Fibroblast of mammary gland (primary cell): ENCODE results near the gene USP25.

ENCODE experiments used
- DNase-seq: peaks from one replicate; pipeline ENCODE4 v3.0.0-alpha.2; 2010; ENCODE audit warnings: low read depth
- H3K4me3 ChIP-seq: 2 replicates; pipeline ENCODE4 v1.5.1; 2011; ENCODE audit warnings: low read depth, mild to moderate bottlenecking, low read length, moderate library complexity; ENCODE audit not compliant: control insufficient read depth
- TF ChIP-seq, protein P1 (sequence below): conservative IDR thresholded peaks from 2 replicates; pipeline ENCODE4 v1.5.1; 2011; ENCODE audit warnings: low read depth, low read length, inconsistent platforms; ENCODE audit not compliant: control insufficient read depth, insufficient read depth

The USP25 gene

DNA sequence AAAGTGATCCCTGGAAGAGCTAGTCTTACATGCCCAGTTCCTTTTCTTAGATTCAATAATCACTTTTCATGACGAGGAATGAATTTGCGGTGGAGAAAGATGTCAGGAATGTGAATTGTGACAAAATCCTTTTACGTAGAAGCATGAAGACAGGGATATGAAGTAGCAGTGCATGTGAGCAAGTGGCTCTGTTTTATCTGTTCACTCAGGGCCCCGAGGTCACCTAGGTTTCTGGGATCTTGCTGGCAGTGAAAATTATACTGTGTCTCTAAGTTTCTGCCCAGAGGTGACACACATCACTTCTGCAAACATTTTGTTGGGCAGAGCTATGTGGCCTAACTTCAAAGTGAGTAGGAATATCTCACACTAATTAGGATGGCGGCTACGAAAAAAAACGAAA is 79.3 kb downstream of the USP25 start:
- TF ChIP-seq, protein P1, sequence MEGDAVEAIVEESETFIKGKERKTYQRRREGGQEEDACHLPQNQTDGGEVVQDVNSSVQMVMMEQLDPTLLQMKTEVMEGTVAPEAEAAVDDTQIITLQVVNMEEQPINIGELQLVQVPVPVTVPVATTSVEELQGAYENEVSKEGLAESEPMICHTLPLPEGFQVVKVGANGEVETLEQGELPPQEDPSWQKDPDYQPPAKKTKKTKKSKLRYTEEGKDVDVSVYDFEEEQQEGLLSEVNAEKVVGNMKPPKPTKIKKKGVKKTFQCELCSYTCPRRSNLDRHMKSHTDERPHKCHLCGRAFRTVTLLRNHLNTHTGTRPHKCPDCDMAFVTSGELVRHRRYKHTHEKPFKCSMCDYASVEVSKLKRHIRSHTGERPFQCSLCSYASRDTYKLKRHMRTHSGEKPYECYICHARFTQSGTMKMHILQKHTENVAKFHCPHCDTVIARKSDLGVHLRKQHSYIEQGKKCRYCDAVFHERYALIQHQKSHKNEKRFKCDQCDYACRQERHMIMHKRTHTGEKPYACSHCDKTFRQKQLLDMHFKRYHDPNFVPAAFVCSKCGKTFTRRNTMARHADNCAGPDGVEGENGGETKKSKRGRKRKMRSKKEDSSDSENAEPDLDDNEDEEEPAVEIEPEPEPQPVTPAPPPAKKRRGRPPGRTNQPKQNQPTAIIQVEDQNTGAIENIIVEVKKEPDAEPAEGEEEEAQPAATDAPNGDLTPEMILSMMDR: no peak
- H3K4me3 ChIP-seq: no peak overlapping the region
- DNase-seq: no peak

DNA sequence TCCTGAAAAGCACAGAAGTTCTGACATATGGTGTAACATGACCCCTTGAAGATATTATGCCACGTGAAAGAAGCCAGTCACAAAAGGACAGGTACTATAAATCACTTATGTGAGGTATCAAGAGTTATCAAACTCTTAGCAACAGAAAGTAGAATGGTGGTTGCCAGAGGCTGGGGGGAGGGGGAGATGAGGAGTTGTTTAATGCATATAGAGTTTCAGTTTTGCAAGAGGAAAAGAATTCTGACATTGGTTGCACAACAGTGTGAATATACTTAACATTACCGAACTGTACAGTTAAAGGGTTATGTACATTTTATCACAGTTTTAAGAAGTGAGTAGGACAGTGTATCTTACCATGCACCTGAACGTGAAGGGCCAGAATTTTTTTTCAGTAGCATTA is 80.0 kb downstream of the USP25 start:
- peak; percentile 35 for DNase-seq
- H3K4me3 ChIP-seq: no peak overlapping the region
- TF ChIP-seq, protein P1: no peak

DNA sequence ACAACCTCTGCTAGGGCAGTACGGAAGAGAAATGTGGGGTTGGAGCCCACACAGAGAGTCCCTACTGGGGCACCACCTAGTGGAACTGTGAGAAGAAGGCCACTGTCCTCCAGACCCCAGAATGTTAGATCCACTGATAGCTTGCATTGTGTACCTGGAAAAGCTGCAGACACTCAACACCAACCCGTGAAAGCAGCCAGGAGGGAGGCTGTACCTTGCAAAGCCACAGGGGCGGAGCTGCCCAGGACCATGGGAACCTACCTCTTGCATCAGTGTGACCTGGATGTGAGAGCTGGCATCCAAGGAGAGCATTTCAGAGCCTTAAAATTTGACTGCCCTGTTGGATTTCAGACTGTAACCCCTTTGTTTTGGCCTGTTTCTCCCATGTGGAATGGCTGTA is 85.5 kb downstream of the USP25 start:
- no peak overlapping the region for H3K4me3 ChIP-seq
- TF ChIP-seq, protein P1: no peak
- DNase-seq: no peak

DNA sequence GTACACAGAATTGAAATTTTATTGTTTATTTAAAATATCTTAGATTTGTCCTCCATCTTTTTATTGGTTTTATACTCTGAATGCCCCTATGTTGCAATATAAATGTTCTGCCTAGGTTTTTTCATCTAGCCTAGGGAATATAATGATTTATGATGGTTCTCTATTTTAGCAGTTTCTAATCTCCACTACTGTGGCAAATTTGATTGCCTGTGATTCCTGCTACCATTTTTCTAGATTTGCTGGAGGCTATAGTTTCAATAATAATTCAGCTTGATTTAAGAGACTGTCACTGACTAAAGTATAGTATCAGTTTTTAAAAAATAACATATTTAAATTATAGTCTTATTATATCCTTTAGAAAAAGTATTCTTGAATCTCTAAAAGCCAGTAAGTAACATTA is 90.5 kb downstream of the USP25 start:
- H3K4me3 ChIP-seq: no peak overlapping the region
- no peak for DNase-seq
- TF ChIP-seq, protein P1: no peak

DNA sequence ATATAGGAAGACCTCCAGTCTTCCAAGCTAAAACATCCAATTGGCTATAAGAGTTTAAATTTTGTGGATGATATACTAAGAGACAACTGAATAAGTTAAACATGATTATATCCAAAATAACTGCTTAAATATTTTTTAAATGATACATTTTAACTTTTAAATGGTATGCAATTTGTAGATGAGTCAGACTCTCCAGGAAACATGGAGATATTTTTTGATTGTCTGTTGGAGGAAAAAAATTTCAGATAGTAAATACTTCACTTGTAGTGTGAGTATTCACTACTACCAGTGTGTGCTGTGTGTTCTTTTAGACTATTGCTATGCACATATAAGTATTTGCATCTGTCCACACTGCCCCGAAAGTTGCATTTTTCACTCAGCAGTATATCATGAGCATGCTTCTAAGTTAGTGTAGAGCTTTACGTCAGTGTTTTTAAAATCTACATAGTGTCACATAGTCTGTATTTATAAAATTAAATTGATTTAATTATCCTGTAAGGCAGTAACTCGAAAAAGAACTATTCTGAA is 91.1 kb downstream of the USP25 start:
- TF ChIP-seq, protein P1: no peak
- no peak overlapping the region for H3K4me3 ChIP-seq
- no peak for DNase-seq

DNA sequence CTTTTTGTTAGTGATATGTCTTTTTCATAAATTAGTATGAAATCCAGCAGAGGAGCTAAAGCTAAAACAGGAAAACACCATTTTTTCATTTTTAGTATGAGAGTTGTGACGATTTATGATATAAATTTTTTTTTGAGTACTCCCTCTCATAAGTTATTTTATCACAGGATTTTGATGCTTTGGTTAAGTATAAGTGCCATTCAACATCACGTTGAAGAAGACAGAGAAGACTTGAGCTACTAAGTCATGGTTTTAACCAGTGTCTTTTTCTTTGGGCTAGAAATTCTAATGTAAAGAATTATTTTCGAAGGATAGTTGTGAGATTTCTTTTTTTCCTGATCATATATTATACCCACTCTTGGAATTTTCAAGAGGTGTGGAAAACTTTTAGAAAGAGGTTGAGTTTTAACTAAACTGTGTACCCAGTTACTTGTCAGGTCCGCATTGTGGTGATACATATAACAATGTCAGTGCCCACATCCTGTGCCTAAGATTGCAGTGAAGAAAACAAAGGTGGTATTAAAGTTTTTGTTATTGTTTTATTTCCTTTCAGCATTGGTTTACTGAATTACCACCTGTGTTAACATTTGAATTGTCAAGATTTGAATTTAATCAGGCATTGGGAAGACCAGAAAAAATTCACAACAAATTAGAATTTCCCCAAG is 93.8 kb downstream of the USP25 start:
- DNase-seq: no peak
- no peak overlapping the region for H3K4me3 ChIP-seq
- TF ChIP-seq, protein P1: no peak

DNA sequence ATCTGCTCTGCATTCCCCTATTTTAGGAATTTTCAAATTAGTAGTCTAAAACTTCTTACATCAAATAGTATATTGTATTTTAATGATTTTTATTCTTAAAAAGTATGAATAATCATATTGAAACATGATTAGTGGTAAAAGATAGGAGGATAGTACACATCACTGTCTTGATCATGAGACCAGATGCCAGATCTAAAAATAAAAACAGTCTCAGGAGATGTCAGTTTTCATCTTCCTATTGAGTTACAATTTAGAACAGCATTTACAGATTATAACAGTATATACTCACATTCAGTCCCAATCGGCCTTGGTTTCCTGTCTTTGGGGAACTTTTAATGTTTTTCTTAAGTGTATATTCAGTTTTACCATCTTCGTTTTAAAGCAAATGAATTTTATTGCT is 95.9 kb downstream of the USP25 start:
- no peak for DNase-seq
- H3K4me3 ChIP-seq: no peak overlapping the region
- TF ChIP-seq, protein P1: no peak
